ENCODE measurements around the gene ZFP36.
"Not testable (repeated sequence)": the region's sequence is repeated elsewhere in the genome, so short reads cannot be mapped to it uniquely, and the experiment has no call there.

The ZFP36 gene

GRCh38 chr19:39369200-39369599 lies 37.4 kb upstream of the ZFP36 start:
- TF ChIP-seq CTCF (IDR thresholded peaks at IDR 0.05; ENCODE audit: low read depth, low read length): no peak
- no peak overlapping the region for H3K4me3 ChIP-seq (ENCODE audit: low read depth, low read length)

- no peak overlapping the region for H3K4me3 ChIP-seq (ENCODE audit: low read depth, low read length)
- TF ChIP-seq CTCF (IDR thresholded peaks at IDR 0.05; ENCODE audit: low read depth, low read length): no peak
Measured at GRCh38 chr19:39370735-39371134, 35.9 kb upstream of the ZFP36 start.

- H3K4me3 ChIP-seq (ENCODE audit: low read depth, low read length): no peak overlapping the region
- no peak for TF ChIP-seq CTCF (IDR thresholded peaks at IDR 0.05; ENCODE audit: low read depth, low read length)
Measured at GRCh38 chr19:39372047-39372802, 34.4 kb upstream of the ZFP36 start.

GRCh38 chr19:39372941-39373340 lies 33.7 kb upstream of the ZFP36 start:
- TF ChIP-seq CTCF (IDR thresholded peaks at IDR 0.05; ENCODE audit: low read depth, low read length): no peak
- no peak overlapping the region for H3K4me3 ChIP-seq (ENCODE audit: low read depth, low read length)

- no peak for TF ChIP-seq CTCF (IDR thresholded peaks at IDR 0.05; ENCODE audit: low read depth, low read length)
- no peak overlapping the region for H3K4me3 ChIP-seq (ENCODE audit: low read depth, low read length)
Measured at GRCh38 chr19:39375929-39376328, 30.7 kb upstream of the ZFP36 start.

- H3K4me3 ChIP-seq (ENCODE audit: low read depth, low read length): no peak overlapping the region
- no peak for TF ChIP-seq CTCF (IDR thresholded peaks at IDR 0.05; ENCODE audit: low read depth, low read length)
Measured at GRCh38 chr19:39377373-39378362, 29.0 kb upstream of the ZFP36 start.

GRCh38 chr19:39379366-39379765 lies 27.3 kb upstream of the ZFP36 start:
- H3K4me3 ChIP-seq (ENCODE audit: low read depth, low read length): not testable (repeated sequence)
